Limb (tissue), 2 donors: Measurements from ENCODE around the gene APOOL.
"Not testable (repeated sequence)": the region's sequence is repeated elsewhere in the genome, so short reads cannot be mapped to it uniquely, and the experiment has no call there.

Source experiments
- DNase-seq, 2 donors: peaks; one replicate each; pipeline ENCODE4 v3.0.0-alpha.2; 2016; ENCODE audit errors: extremely low spot score in 2 of 2

APOOL gene

DNA sequence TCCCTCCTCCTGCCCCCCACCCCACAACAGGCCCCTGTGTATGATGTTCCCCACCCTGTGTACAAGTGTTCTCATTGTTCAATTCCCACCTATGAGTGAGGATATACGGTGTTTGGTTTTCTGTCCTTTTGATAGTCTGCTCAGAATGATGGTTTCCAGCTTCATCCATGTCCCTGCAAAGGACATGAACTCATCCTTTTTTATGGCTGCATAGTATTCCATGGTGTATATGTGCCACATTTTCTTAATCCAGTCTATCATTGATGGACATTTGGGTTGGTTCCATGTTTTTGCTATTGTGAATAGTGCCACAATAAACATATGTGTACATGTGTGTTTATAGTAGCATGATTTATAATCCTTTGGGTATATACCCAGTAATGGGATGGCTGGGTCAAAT is 73.6 kb downstream of the APOOL start:
- not testable (repeated sequence) for DNase-seq

DNA sequence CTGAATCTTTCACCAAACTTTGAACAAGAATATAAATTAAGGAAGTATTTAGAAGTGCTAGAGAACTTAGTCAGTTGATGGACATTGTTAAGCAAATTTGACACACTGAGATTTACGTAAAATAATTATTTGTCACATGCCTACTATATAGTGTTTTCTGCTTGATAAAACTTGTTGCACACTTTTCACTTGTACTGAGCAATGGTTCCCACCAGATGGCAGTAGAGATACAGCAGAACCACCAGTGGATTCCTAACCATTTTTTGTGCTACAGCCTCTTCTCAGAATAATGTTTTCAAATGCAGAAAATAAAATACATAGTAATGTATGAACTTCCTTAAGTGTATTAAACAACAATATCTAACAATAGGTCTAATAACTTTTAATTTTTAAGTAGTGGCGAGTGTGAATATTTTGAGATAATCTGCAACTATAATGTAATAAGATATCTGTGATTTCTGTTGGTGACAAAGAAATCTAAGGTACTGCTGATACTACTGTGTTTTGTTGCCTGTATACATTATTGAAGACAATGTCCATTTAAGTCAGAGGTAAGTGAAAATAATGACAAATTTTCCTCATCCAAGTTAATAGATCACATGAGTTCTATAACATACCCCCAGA is 81.2 kb downstream of the APOOL start:
- DNase-seq, result peak in 1 of 2 donors; percentile 22

DNA sequence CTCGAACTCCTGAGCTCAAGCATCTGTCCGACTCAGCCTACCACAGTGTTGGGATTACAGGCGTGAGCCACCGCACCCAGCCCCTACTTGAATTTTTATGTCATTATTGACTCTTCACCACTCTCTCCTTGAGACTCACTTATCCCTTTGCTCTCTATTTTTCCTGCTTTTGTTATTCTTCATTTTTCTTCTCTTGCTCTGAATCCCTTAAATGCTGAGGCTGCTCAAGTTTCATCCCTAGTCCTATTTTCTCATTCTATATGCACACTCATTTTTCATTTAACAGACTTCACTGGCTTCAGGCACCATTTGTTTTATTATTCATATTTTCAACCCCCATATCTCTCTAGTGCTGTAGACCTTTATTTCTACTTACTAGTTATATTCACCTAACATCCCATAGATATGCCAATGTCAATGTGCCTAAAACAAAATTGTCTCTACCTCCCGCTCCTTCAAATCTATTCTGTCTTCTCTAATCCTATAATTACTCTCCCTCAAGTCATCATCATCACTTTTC is 85.7 kb downstream of the APOOL start:
- DNase-seq, result no peak

DNA sequence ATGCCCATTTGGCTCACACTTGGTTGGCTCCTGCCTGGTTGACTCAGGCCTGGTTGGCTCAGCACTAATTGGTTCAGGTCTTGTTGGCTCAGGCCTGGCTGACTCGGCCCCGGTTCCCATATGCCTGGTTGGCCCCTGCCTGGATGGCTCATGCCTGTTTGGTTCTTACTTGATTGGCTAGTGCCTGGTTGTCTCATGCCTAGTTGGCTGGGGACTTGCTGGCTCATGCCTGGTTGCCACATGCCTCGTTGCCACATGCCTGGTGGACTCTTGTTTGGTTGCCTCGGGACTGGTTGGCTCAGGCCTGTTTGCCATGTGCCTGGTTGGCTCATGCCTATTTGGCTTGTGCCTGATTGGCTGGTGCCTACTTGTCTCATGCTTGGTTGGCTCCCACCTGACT is 103.7 kb downstream of the APOOL start:
- DNase-seq, result no peak

DNA sequence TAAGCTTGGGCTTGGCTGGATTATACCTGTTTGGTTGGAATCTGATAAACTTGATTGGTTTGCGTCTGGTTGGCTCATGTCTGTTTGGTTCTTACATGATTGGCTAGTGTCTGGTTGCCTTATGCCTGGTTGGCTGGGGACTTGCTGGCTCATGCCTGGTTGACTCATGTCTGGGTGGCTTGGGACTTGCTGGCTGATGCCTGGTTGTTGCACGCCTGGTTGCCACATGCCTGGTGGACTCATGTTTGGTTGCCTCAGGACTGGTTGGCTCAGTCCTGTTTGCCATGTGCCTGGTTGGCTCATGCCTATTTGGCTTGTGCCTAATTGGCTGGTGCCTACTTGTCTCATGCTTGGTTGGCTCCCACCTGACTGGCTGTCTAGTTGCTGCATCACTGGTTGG is 104.5 kb downstream of the APOOL start:
- DNase-seq, result no peak

DNA sequence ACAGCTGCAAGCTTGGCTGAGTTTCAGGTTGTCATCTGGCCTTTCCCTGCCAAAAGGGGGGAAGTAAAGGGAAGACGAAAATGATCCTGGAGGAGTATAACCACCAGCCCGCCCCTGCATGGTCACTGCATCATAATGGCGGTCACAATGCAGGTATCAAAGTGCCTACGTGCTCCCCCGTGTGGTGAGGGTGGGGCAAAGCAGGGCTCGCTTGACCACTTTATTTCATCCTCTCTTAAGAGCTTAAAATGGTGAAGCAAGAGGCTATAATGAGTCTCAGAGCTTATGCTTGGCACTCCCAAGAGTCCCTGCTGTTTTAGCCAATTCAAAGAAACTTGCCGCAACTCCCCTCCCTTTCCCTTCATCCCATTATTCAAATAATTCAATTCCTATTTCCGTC is 105.6 kb downstream of the APOOL start:
- DNase-seq, result no peak

DNA sequence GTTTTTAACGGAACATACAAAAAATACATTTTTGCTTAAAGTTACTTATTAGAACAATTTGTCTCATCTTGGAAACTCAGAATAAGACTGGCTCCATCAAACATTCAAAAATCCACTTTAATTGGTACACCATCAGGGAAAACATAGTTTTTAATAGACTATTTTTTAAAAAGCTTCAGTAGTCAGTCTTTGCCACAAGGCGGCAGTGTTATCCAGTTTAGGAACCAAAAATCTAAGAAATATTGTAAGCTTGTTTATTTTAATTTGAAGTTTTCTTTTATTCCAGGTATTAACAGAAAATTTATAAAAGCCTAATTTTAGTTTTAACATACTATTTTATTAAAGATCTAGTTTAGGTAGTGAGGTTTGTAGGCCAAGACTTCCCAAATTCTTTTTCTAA is 107.7 kb downstream of the APOOL start:
- peak in 1 of 2 donors; percentile 6 for DNase-seq

DNA sequence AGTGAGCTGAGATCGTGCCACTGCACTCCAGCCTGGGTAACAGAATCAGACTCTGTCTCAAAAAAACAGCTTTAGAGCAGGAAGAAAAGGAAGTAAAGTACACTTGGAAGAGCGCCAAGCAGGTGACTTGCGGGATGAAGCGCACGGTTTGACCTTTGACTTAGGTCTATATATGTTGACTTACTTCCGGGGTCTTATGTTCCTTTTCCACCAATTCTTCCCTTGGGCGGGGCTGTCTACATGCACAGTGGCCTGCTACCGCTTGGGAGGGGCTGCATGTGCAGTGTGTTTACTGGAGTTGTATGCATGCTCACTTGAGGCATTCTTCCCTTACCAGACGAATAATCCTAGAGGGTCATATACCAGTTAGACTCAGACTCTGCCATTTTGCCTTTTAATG is 108.6 kb downstream of the APOOL start:
- DNase-seq, result no peak

DNA sequence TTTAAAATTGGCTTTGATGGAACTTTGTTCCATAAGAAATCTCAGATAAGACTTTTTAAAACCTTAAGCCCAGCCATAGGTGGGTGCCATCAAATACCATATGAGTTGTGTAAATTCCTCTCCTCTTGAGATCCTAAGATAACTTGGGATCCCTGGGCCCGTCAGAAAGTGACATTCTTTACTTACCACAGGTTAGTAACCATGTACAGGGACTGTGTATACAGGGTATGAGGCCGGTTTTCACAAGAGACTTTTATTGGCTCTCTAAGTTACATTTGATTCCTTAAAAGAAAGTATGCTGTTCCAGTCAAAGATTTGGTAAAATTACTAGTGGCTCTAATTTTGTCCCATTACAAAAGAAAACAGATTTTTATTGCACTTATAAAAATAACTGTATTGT is 110.1 kb downstream of the APOOL start:
- no peak for DNase-seq

DNA sequence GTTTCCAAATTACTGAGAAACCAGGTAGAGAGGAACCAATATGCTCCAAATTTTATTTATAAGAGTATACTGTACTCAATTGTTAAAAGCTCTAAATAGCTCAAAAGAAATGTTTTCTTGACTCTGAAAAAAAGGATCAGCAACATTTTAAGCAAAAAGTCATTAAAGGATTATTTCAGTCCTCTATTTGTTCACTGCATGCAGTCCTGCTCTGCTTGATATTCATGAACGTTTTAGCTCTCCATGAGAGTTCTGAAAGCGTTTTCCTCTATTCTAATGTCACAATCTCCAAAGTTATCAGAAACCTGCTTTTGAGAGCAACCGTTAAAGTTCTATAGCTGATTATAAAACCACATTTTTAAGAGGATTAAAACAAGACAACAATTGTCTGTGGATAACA is 110.5 kb downstream of the APOOL start:
- no peak for DNase-seq

DNA sequence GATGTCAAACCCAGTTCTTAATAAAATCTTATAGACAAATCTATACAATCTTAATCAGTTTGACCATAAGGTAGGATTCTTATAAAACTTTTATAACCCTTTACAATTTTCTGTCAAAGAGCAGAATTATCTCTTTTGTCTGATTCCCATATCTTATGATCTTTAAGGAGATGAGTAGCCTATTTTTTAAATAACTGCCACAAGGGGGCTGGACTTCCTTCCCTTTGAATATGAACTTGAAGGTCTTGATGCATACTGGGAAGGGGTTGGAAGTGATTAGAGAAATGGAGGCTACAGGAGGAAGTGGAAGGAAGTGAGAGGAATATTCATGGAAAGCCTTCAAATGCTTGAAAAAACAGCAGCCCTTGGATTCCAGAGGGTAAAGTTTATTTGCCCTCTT is 111.1 kb downstream of the APOOL start:
- DNase-seq, result no peak

DNA sequence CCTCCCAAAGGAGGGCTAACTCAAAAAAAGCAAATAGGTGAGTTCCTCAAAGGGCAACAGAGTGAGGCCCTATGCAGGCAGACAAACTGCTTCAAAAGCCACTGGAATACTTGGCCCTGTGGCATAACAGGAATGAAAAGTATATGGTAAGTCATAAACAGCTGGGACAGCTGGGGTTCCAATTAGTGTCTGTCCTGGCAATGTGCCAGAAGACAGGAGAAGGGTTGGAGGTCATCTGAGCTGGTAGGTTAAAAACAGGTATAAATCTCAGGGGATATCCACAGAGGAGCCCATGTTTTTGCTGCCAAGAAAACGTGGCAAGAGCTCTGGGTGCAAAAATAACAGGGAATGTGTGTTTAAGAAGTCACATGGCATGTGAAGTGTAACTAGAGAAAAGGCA is 111.6 kb downstream of the APOOL start:
- DNase-seq, result no peak

DNA sequence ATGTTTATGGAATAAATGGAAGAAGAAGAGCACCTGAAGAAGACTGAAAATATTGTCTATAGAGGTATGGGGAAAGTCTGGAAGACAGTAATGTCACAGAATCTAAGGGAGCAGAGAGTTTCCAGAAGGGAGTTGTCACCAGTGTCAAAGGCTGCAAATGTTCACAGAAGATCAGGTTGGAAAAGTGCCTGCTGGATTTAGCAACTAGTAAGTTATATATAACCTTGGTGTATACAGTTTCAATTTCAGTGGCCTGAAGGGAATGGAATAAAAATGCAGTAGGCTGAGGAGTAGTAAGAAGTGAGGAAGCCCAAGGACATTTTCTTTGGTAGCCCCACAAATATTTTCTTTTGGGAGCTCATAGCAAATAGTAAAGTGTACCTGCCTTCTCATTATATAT is 132.7 kb downstream of the APOOL start:
- DNase-seq, result no peak

DNA sequence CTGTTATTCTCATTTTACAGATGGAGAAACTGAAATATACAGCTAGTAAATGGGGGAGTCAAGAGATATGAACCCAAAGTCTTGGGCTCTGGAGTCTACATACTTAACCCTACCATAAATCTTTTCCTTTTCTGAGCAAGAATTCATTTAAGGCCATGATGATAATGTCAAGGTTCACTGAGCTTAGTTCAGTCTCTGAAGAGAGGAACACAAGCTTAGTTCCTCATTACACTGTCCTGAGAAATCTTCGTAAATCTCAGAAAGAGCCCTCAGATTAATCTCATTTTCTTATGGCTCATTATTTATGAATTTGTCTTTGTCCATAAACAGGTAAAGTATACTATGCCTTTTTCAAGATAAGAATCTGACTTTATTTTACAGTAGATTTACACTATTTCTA is 135.7 kb downstream of the APOOL start:
- no peak for DNase-seq

DNA sequence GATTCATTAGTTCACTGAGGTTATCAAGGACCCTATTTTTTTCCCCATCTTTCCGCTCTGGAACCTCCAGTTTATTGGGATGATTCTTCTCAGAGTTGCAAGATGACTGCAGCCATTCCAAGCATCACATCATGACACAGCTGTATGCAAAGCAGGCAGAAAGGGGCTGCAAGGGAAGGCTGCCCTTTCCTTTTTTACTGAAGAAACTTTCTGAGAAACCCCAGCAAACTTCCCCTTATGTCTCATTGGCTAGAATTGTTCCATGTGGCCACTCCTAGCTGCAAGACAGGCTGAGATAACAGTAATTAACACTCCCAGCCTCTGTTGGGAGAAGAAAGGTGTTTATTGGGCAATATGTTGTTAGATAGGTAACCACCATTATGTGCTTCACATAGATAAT is 137.3 kb downstream of the APOOL start:
- DNase-seq, result no peak
